Measurements from ENCODE around the gene SLC38A3. TPM values are rescaled to one million over a fixed set of nuclear protein-coding genes. Genes with fewer than 3 reads are reported as not detected.

Gene SLC38A3
- polyA plus RNA-seq, 1 experiment: 0.06 TPM

DNA sequence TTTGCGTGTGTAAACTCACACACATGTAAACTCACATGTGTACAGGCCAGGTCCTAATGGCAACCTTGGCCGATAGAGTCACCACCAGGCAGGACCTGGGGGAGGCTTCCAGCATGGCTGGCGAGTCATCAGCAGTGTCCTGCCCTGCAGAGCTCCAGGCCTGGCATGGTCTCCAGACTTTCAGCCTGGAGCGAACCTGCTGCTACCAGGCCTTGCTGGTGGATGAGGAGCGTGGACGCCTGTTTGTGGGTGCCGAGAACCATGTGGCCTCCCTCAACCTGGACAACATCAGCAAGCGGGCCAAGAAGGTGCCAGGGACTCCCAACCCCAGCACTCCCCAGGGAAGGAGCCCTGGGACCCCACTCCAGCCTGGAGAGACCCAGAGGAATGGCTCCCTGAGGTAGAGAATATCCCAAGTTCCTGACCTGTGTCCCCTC lies 64.9 kb downstream of the SLC38A3 start:
- POLR2A ChIA-PET: interaction anchor here (1.3 kb wide), 1 partner anchor 13 kb away, joined by 3 read pairs; no protein-coding TSS in a partner anchor

GRCh38 chr3:50270422-50271224 lies 65.6 kb downstream of the SLC38A3 start:
- ChIA-PET POLR2A (no interaction called here), CTCF (interaction anchor here (0.7 to 2.6 kb wide), 9 partner anchors 10 to 78 kb away, joined by 3 to 11 read pairs (median 3); partner anchors contain the start of gene SLC38A3)
- H3K4me3 ChIP-seq (ENCODE audit: low read depth, low read length): no peak overlapping the region
- TF ChIP-seq CTCF (IDR thresholded peaks at IDR 0.05; ENCODE audit: low read depth, low read length): no peak
- no peak for DNase-seq (ENCODE audit: low read depth, low spot score)
- H3K27me3 ChIP-seq (ENCODE audit: control insufficient read depth, insufficient read depth, low read length): peaks cover 10% of the 10 kb centered on the region
- no peaks in the 10 kb centered on the region; the same call in 1 of the 2 replicates for H3K9me3 ChIP-seq (ENCODE audit: control insufficient read depth, insufficient read depth, low read length)
- no peak overlapping the region for H3K27ac ChIP-seq (ENCODE audit: low read depth, low read length)

More for the DNA sequence above, 64.9 kb downstream of the SLC38A3 start:
- peak overlapping the region; percentile 47 for H3K4me3 ChIP-seq (ENCODE audit: low read depth, low read length)
- H3K9me3 ChIP-seq (ENCODE audit: control insufficient read depth, insufficient read depth, low read length): no peaks in the 10 kb centered on the region
- CTCF ChIA-PET: interaction anchor here (0.6 to 2.6 kb wide), 6 partner anchors 10 to 77 kb away, joined by 3 to 11 read pairs (median 4); no protein-coding TSS in a partner anchor
- TF ChIP-seq CTCF (IDR thresholded peaks at IDR 0.05; ENCODE audit: low read depth, low read length): no peak
- peak overlapping the region; percentile 52 for H3K27ac ChIP-seq (ENCODE audit: low read depth, low read length)
- DNase-seq (ENCODE audit: low read depth, low spot score): no peak
- H3K27me3 ChIP-seq (ENCODE audit: control insufficient read depth, insufficient read depth, low read length): peaks cover 4% of the 10 kb centered on the region

Small RNAs within 50 kb of the gene (small RNA-seq; reads per million reads assigned to genes)
- not detected for gene MIR566 (ENCODE audit: insufficient read length, low read depth)
- not detected for gene MIR5787 (ENCODE audit: insufficient read length, low read depth)

Other genes with a start within 250 kb of the SLC38A3 start
- 205 and 253 TPM in 2 replicates for gene RBM5, start 116.4 kb upstream of the SLC38A3 start, polyA plus RNA-seq (2011; rRNA removed)
- 14.7 and 17.1 TPM in 2 replicates for gene SEMA3F, start 49.9 kb upstream of the SLC38A3 start, polyA plus RNA-seq (2011; rRNA removed)
- gene GNAT1, start 13.7 kb upstream of the SLC38A3 start, polyA plus RNA-seq (2011; rRNA removed): not detected in 2 replicates
- 603 and 661 TPM in 2 replicates for gene GNAI2, start 30.9 kb downstream of the SLC38A3 start, polyA plus RNA-seq (2011; rRNA removed)
- gene SEMA3B, start 63.9 kb downstream of the SLC38A3 start, polyA plus RNA-seq (2011; rRNA removed): 22.0 and 24.7 TPM in 2 replicates
- not detected in 2 replicates for gene LSMEM2, start 73.8 kb downstream of the SLC38A3 start, polyA plus RNA-seq (2011; rRNA removed)
- 19.3 and 20.6 TPM in 2 replicates for gene IFRD2, start 87.2 kb downstream of the SLC38A3 start, polyA plus RNA-seq (2011; rRNA removed)
- 3.0 and 4.7 TPM in 2 replicates for gene HYAL3, start 94.1 kb downstream of the SLC38A3 start, polyA plus RNA-seq (2011; rRNA removed)
- 2.0 and 4.6 TPM in 2 replicates for gene NAA80, start 94.1 kb downstream of the SLC38A3 start, polyA plus RNA-seq (2011; rRNA removed)
- 0.25 and 0.32 TPM in 2 replicates for gene HYAL1, start 98.3 kb downstream of the SLC38A3 start, polyA plus RNA-seq (2011; rRNA removed)
- 46.6 and 59.7 TPM in 2 replicates for gene HYAL2, start 117.5 kb downstream of the SLC38A3 start, polyA plus RNA-seq (2011; rRNA removed)
- gene TUSC2, start 123.0 kb downstream of the SLC38A3 start, polyA plus RNA-seq (2011; rRNA removed): 25.3 and 28.1 TPM in 2 replicates
- 25.1 and 26.5 TPM in 2 replicates for gene RASSF1, start 135.6 kb downstream of the SLC38A3 start, polyA plus RNA-seq (2011; rRNA removed)
- 0.87 and 1.1 TPM in 2 replicates for gene ZMYND10, start 140.5 kb downstream of the SLC38A3 start, polyA plus RNA-seq (2011; rRNA removed)
- gene NPRL2, start 145.5 kb downstream of the SLC38A3 start, polyA plus RNA-seq (2011; rRNA removed): 25.6 and 30.2 TPM in 2 replicates
- gene CYB561D2, start 145.6 kb downstream of the SLC38A3 start, polyA plus RNA-seq (2011; rRNA removed): 14.5 and 19.7 TPM in 2 replicates
- gene TMEM115, start 154.2 kb downstream of the SLC38A3 start, polyA plus RNA-seq (2011; rRNA removed): 26.6 and 38.1 TPM in 2 replicates